Heart left ventricle (tissue), 16 donors: ENCODE measurements around the gene ARHGEF3. TPM values are rescaled to one million over a fixed set of nuclear protein-coding genes. Genes with fewer than 3 reads are reported as not detected.

ENCODE experiments used
- ATAC-seq, 4 donors: fragments of 200-7000 bp; cut with Tn5 transposase; one replicate each; pipeline ENCODE4 v1.9.1; 2020 to 2022; ENCODE audit warnings: moderate library complexity in 4 of 4, mild to moderate bottlenecking in 3 of 4, moderate number of reproducible peaks in 1 of 4
- DNase-seq, 5 donors: peaks; one replicate each; pipeline ENCODE4 v3.0.0-alpha.2; 2020
- H3K27ac ChIP-seq, 12 donors: fragments of 200-600 bp; sonication (generic) in 4 of 12; one replicate each; pipeline versions ENCODE4 v1.5.0 to v1.8.0; 2016 to 2022; ENCODE audit warnings: mild to moderate bottlenecking in 2 of 12
- H3K27me3 ChIP-seq, 9 donors: fragments of 200-600 bp; sonication (generic) in 2 of 9; one replicate each; pipeline versions ENCODE4 v1.5.1 to v1.8.0; 2016 to 2022; ENCODE audit warnings: mild to moderate bottlenecking in 3 of 9
- H3K36me3 ChIP-seq, 9 donors: fragments of 200-600 bp; sonication (generic) in 2 of 9; one replicate each; pipeline versions ENCODE4 v1.5.0 to v1.8.0; 2018 to 2022; ENCODE audit warnings: mild to moderate bottlenecking in 2 of 9
- H3K4me1 ChIP-seq, 12 donors: fragments of 200-600 bp; sonication (generic) in 4 of 12; one replicate each; pipeline versions ENCODE4 v1.5.0 to v1.8.0; 2016 to 2022; ENCODE audit warnings: mild to moderate bottlenecking in 3 of 12
- H3K4me3 ChIP-seq, 12 donors: fragments of 200-600 bp; sonication (generic) in 4 of 12; one replicate each; pipeline versions ENCODE4 v1.5.0 to v1.8.0; 2017 to 2022; ENCODE audit warnings: mild to moderate bottlenecking in 9 of 12, moderate library complexity in 4 of 12
- H3K9me3 ChIP-seq, 12 donors: fragments of 200-600 bp; sonication (generic) in 4 of 12; one replicate each; pipeline versions ENCODE4 v1.5.0 to v1.8.0; 2016 to 2022; ENCODE audit warnings: mild to moderate bottlenecking in 1 of 12
- POLR2A ChIP-seq, 2 donors: fragments of 450-650 bp; IDR thresholded peaks; one replicate each; pipeline ENCODE4 v1.6.1; 2017; ENCODE audit warnings: antibody characterized with exemption in 2 of 2, mild to moderate bottlenecking in 2 of 2, moderate library complexity in 2 of 2
- WGBS, 4 donors: extraction: QIAGEN DNeasy Blood & Tissue Kit in 2 of 4; methylation state at CpG; one replicate each; pipeline versions ENCODE4 v1.1.5 to v1.1.7; 2013 to 2018; 5-methylcytosine and 5-hydroxymethylcytosine counted together
- intact Hi-C, 10 donors: fragments of 100-400 bp; cut with DNase I; formaldehyde crosslinking; loops; one replicate each; pipeline versions ENCODE4 v1.11.1 to v1.14.2; 2022
- polyA plus RNA-seq, 2 donors: library from polyadenylated mRNA; stranded (reverse); fragments of 200-250 nt; gene quantifications; one replicate each; pipeline ENCODE4 v1.2.3, GENCODE V29; 2013
- total RNA-seq, 9 donors: library from RNA; depleted of rRNA in 2 of 9; stranded (reverse); fragments of >200 nt in 2 of 9; fragmentation: NEBNext Ultra II Directional in 3 of 9; extraction: Animal tissue kit (Norgen Biotek cat#: 25700) in 3 of 9; gene quantifications; one replicate each; pipeline versions ENCODE4 v1.1.0 to v1.2.4, GENCODE V29; 2016 to 2023
- TF ChIP-seq, protein P1 (sequence below), 12 donors: fragments of 200-600 bp; sonication (generic) in 4 of 12; IDR thresholded peaks; one replicate each; pipeline versions ENCODE4 v1.5.0 to v1.8.0; 2018 to 2022; ENCODE audit warnings: antibody characterized with exemption in 12 of 12, mild to moderate bottlenecking in 5 of 12
- donor health status: ischemic (EF 13 %, LVEDD 7.1; RV severe dilation, severe dysfunction).
- donor health status: healthy with polysubstance abuse.
- donor health status: DM: no; HTN: yes; CAD: no.
- donor health status: DM: no; HTN: no; CAD: no.
- donor health status: ischemic (EF 25% LVEDD 6.9; RV normal size, moderate dysfunction).
- donor health status: ischemic (EF 25% LVEDD 5.7; RV mildly dilated, moderate dysfunction).
- donor health status: healthy.
- donor health status: DM: yes; HTN: yes; CAD: no.
- donor health status: ischemic (EF 35%, LVEDD 5.7; RV mildly dilated, moderate dysfunction).
- donor health status: nonischemic (EF 11% LVEDD 7.7; RV severe dilation, severe dysfunction).
- donor health status: DM: yes; HTN: yes; CAD: no.
- donor health status: PGD.
- donor health status: ischemic (EF 29% LVEDD 5.4; RV normal size, mild dysfunction).
- donor health status: nonischemic (EF 23%, LVEDD 6.1; RV moderate dilation, normal function).

Gene ARHGEF3
- total and polyA plus RNA-seq, 11 donors, result 6.5 to 36.8 (median 16.8) TPM

DNA sequence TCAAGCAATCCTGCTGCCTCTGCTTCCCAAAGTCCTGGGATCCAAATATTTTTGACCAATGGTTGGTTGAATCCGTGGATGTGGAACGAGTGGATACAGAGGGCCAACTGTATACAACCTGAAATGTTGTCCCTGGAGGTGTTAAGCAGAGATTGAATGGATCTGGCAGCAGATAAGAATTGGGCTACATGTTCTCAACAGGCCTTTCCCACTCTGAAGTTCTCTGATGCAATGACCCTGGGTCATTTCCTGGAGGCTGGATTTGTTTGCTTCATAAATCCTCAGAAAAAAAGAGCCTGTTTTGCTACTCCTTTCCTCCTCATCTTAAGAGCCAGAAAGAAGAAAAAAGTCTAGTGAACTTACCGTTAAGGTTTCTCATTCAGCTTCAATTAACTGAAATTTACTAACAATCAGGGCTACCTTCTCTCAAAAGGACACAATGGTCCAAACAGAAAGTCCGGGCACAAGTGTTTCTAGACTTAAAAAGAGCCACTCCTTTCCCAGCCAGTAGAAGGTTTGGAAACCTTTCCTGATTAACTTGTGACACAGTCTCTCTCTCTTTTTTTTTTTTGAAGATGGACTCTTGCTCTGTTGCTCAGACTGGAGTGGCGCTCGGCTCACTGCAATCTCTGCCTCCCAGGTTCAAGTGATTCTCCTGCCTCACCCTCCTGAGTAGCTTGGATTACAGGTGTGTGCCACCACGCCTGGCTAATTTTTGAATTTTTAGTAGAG, 6.5 kb downstream of the ARHGEF3 start:
- Histone ChIP-seq H3K27ac (peak overlapping the region in 10 of 12 donors; percentile 2 to 83 (median 26)), H3K27me3 (no peaks in the 10 kb centered on the region), H3K4me3 (no peak overlapping the region), H3K36me3 (no peaks in the 10 kb centered on the region), H3K9me3 (no peaks in the 10 kb centered on the region), H3K4me1 (peaks cover 3 to 89% (median 57%) of the 10 kb centered on the region in 12 donors)
- ATAC-seq (peak in 1 of 4 donors; percentile 36), DNase-seq (no peak)
- WGBS, 4 donors, result 69 to 84% (median 72%) methylated on average over 7 of the region's 7 CpGs
- intact Hi-C loops, result loop anchor here in 6 of 10 donors (5.0 to 10.0 kb wide), 6 partner anchors 38 to 1020 kb away; partner anchors contain the start of gene APPL1 (in 1 of the 6)
- no peak for TF ChIP-seq POLR2A (IDR thresholded peaks at IDR 0.05)
- TF ChIP-seq, protein P1, sequence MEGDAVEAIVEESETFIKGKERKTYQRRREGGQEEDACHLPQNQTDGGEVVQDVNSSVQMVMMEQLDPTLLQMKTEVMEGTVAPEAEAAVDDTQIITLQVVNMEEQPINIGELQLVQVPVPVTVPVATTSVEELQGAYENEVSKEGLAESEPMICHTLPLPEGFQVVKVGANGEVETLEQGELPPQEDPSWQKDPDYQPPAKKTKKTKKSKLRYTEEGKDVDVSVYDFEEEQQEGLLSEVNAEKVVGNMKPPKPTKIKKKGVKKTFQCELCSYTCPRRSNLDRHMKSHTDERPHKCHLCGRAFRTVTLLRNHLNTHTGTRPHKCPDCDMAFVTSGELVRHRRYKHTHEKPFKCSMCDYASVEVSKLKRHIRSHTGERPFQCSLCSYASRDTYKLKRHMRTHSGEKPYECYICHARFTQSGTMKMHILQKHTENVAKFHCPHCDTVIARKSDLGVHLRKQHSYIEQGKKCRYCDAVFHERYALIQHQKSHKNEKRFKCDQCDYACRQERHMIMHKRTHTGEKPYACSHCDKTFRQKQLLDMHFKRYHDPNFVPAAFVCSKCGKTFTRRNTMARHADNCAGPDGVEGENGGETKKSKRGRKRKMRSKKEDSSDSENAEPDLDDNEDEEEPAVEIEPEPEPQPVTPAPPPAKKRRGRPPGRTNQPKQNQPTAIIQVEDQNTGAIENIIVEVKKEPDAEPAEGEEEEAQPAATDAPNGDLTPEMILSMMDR (IDR thresholded peaks at IDR 0.05), result no peak

DNA sequence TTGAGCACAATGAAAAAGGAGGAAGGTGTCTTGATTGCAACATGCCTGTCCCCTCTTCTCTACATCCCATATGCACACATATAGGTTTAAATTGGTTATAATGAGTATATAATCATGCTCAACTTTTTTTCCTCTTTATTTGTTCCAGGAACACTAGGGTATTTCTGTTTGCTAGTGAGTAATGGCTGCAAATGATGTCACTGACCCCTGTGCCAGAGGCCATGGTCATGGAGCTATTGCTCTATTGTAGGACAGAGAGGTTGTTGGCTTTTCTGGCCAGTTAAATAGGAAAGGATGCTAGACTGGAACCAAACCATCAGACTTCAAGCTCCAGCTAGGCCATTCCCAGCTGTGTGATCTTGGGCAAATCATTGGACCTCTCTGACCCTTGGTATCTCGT, 9.6 kb downstream of the ARHGEF3 start:
- Histone ChIP-seq H3K36me3 (no peaks in the 10 kb centered on the region), H3K4me1 (peaks cover 0 to 89% (median 68%) of the 10 kb centered on the region in 12 donors), H3K27ac (peak overlapping the region in 4 of 12 donors; percentile 76 to 92 (median 82)), H3K27me3 (no peaks in the 10 kb centered on the region), H3K9me3 (no peaks in the 10 kb centered on the region), H3K4me3 (no peak overlapping the region)
- TF ChIP-seq, protein P1 (IDR thresholded peaks at IDR 0.05), result no peak
- TF ChIP-seq POLR2A (IDR thresholded peaks at IDR 0.05), result no peak
- intact Hi-C loops, result loop anchor here in 2 of 10 donors (10.0 kb wide), 3 partner anchors 47 to 1023 kb away; partner anchors contain the start of gene APPL1 (in 1 of the 2)
- no peak for DNase-seq
- ATAC-seq, result no peak
- WGBS, 4 donors, result 91 to 100% (median 94%) methylated on average over 1 of the region's 1 CpG

DNA sequence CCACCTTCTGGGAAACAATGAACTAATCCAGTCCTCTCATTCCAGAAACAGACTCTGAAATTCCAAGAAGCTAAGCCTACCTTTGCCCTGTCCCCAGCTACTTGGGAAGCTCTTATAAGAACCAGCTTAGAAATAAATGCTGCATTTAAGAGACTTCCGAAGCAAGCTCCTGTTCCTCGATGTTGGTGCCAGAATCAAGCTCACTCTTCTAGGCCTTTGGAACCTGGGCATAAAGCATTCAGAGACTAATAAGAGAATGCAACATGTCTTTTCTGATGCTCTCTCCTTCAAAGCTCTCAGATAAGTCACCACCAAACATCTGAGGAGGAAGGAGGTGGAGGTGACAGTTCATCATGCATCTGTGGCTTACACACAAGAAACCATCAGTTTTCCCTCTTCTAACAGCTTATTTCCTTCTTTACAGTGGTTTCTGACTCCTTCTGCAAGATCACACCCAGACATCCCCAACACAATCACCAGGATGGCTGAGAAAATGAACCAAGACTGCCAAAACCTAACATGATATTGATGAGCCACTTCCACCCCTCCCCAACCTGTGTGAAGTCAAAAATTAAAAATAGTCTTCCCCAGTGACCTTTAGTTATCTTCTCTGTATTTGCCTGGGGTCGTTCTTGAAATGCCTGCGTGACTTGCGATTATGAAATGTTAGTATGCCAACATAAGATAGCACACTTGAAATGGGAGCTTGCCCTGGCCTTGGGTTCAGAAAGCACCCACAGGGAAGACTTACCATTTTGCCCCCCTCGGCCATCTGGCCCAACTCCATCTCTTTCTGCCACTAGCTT, 11.5 kb downstream of the ARHGEF3 start:
- H3K4me1 ChIP-seq, result peaks cover 0 to 89% (median 68%) of the 10 kb centered on the region in 12 donors
- intact Hi-C loops, result loop anchor here in 2 of 10 donors (10.0 kb wide), 3 partner anchors 45 to 1025 kb away; partner anchors contain the start of gene APPL1 (in 1 of the 2)
- TF ChIP-seq, protein P1 (IDR thresholded peaks at IDR 0.05), result no peak
- TF ChIP-seq POLR2A (IDR thresholded peaks at IDR 0.05), result no peak
- H3K9me3 ChIP-seq, result no peaks in the 10 kb centered on the region
- peak overlapping the region; percentile 14 to 92 (median 74) for H3K27ac ChIP-seq
- no peaks in the 10 kb centered on the region for H3K27me3 ChIP-seq
- 48 to 64% (median 58%) methylated on average over 6 of the region's 6 CpGs for WGBS, 4 donors
- peak; percentile 45 to 76 (median 62) for ATAC-seq
- H3K4me3 ChIP-seq, result no peak overlapping the region
- H3K36me3 ChIP-seq, result no peaks in the 10 kb centered on the region
- DNase-seq, result peak in 4 of 5 donors; percentile 34 to 59 (median 42)

DNA sequence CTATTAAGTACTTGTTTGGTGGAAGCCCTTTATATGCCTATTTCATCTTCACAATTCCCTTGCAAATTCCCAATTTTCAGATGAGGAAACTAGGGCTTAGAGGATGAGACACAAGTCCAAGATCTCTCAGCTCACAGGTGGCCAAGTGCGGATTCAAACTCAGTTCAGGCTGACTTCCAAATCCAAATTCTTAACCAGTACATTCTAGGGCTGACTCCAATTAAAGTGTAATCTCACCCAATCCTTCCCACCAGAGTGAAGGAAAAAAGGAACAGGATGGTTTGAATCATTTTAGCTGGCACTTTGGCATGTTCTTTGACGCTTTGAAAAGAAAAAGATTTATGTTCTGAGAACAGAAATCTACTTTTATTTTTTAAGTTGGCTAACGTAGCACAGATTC, 12.7 kb downstream of the ARHGEF3 start:
- Histone ChIP-seq H3K4me3 (no peak overlapping the region), H3K27me3 (no peaks in the 10 kb centered on the region), H3K4me1 (peaks cover 5 to 92% (median 71%) of the 10 kb centered on the region in 12 donors), H3K27ac (peak overlapping the region in 11 of 12 donors; percentile 56 to 92 (median 76)), H3K36me3 (no peaks in the 10 kb centered on the region), H3K9me3 (no peaks in the 10 kb centered on the region)
- DNase-seq (no peak), ATAC-seq (no peak)
- no peak for TF ChIP-seq POLR2A (IDR thresholded peaks at IDR 0.05)
- TF ChIP-seq, protein P1 (IDR thresholded peaks at IDR 0.05), result no peak
- intact Hi-C loops, result no loop called here
- 66 to 75% (median 72%) methylated on average over 3 of the region's 3 CpGs for WGBS, 4 donors
